Ishikawa (cell line): Measurements from ENCODE around the gene GARIN1A.

Experiments
- CEBPB ChIP-seq: IDR thresholded peaks from 2 replicates; pipeline ENCODE4 v1.6.1; 2012
- CREB1 ChIP-seq: IDR thresholded peaks from 2 replicates; pipeline ENCODE4 v1.6.1; 2012; ENCODE audit warnings: low read depth
- EGR1 ChIP-seq: IDR thresholded peaks from 2 replicates; pipeline ENCODE4 v1.6.1; 2012
- EP300 ChIP-seq: IDR thresholded peaks from 2 replicates; pipeline ENCODE4 v1.6.1; 2012; ENCODE audit warnings: borderline replicate concordance
- FOXM1 ChIP-seq: IDR thresholded peaks from 2 replicates; pipeline ENCODE4 v1.6.1; 2012; ENCODE audit warnings: low read depth, borderline replicate concordance
- MAX ChIP-seq: IDR thresholded peaks from 2 replicates; pipeline ENCODE4 v1.6.1; 2012
- NFIC ChIP-seq: IDR thresholded peaks from 2 replicates; pipeline ENCODE4 v1.6.1; 2012
- RAD21 ChIP-seq: IDR thresholded peaks from 2 replicates; pipeline ENCODE4 v1.6.1; 2012; ENCODE audit warnings: low read depth
- REST ChIP-seq: IDR thresholded peaks from 2 replicates; pipeline ENCODE4 v1.6.1; 2012; ENCODE audit warnings: low read depth, mild to moderate bottlenecking
- TAF1 ChIP-seq: IDR thresholded peaks from 2 replicates; pipeline ENCODE4 v1.6.1; 2012; ENCODE audit warnings: low read depth, mild to moderate bottlenecking
- TCF12 ChIP-seq: IDR thresholded peaks from 2 replicates; pipeline ENCODE4 v1.6.1; 2012; ENCODE audit warnings: low read depth
- TEAD4 ChIP-seq: IDR thresholded peaks from 2 replicates; pipeline ENCODE4 v1.6.1; 2012
- USF1 ChIP-seq: IDR thresholded peaks from 2 replicates; pipeline ENCODE4 v1.6.1; 2012
- YY1 ChIP-seq: IDR thresholded peaks from 2 replicates; pipeline ENCODE4 v1.6.1; 2012; ENCODE audit warnings: low read depth
- ZBTB7A ChIP-seq: IDR thresholded peaks from 2 replicates; pipeline ENCODE4 v1.6.1; 2012; ENCODE audit warnings: low read depth

The GARIN1A gene

GRCh38 chr7:128673571-128673970 is 1.5 kb downstream of the GARIN1A start:
- no peak for TF ChIP-seq REST
- TF ChIP-seq CREB1: no peak
- no peak for TF ChIP-seq NFIC
- no peak for TF ChIP-seq ZBTB7A
- TF ChIP-seq RAD21: no peak
- TF ChIP-seq CEBPB: no peak

DNA sequence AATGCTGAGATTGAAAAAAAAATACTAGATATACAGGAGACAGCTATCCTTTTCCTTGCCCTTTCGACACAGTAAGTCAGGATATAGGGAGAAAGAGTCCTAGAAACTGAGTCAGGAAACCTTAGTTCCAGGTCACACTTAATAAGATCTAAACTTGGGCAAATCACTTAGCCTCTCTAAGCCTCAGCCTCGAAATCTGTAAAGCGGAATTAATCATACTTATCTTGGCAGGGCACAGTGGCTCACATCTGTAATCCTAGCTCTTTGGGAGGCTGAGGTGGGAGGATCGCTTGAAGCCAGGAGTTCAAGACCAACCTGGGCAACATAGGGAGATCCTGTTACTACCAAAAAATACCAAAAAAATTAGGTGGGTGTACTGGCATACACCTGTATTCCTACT is 4.6 kb downstream of the GARIN1A start:
- TF ChIP-seq EP300: no peak
- TF ChIP-seq USF1: no peak
- no peak for TF ChIP-seq REST
- no peak for TF ChIP-seq NFIC
- no peak for TF ChIP-seq YY1
- no peak for TF ChIP-seq ZBTB7A
- no peak for TF ChIP-seq TEAD4
- no peak for TF ChIP-seq CREB1
- no peak for TF ChIP-seq RAD21
- TF ChIP-seq TCF12: no peak
- TF ChIP-seq MAX: no peak
- no peak for TF ChIP-seq FOXM1
- TF ChIP-seq CEBPB: no peak
- no peak for TF ChIP-seq TAF1

- TF ChIP-seq ZBTB7A: no peak
- no peak for TF ChIP-seq EP300
These were observed 7.8 kb downstream of the GARIN1A start for GRCh38 chr7:128679920-128680319.

- TF ChIP-seq TCF12: no peak
- no peak for TF ChIP-seq EP300
- no peak for TF ChIP-seq MAX
These were observed 9.9 kb downstream of the GARIN1A start for GRCh38 chr7:128681794-128682537.

DNA sequence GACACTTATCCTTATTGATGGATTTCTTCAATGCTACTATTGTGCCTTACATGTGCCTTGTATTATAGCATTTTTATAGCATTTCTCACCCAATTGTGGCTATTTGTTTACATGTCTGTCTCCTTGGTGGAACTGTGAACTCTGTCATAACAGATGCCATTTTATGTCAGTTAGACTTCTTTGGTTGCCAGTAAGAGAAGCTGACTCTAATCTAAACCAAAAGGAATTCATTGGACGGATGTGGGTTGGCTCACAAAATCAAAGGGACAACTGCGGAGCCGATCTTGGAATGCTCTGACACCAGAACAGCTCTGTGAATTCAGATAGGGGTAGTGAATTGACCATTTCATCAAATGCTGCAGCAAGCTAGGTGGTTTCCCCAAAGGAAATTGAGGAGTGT is 15.0 kb downstream of the GARIN1A start:
- TF ChIP-seq EP300 (no peak), CEBPB (no peak), NFIC (no peak), TCF12 (no peak), YY1 (no peak), REST (no peak), MAX (no peak), EGR1 (no peak), TAF1 (no peak), CREB1 (no peak), USF1 (no peak), FOXM1 (no peak), RAD21 (no peak), ZBTB7A (no peak)
